Osteocyte (in vitro differentiated cells): ENCODE measurements around the gene POLA1. TPM values are rescaled to one million over a fixed set of nuclear protein-coding genes. Genes with fewer than 3 reads are reported as not detected.
A peak's percentile ranks its signal among the peaks of the same experiment; 100 is the strongest.

Experiments
- DNase-seq: peaks from one replicate; pipeline ENCODE4 v3.0.0; 2021; ENCODE audit warnings: mixed read lengths; ENCODE audit not compliant: unreplicated experiment; ENCODE audit errors: extremely low spot score
- H3K27ac Mint-ChIP-seq: one replicate; pipeline ENCODE4 v1.8.0; 2021; ENCODE audit warnings: mild to moderate bottlenecking, mixed read lengths; ENCODE audit not compliant: unreplicated experiment
- H3K27me3 Mint-ChIP-seq: one replicate; pipeline ENCODE4 v1.8.0; 2021; ENCODE audit warnings: mixed read lengths; ENCODE audit not compliant: unreplicated experiment
- H3K36me3 Mint-ChIP-seq: one replicate; pipeline ENCODE4 v1.8.0; 2021; ENCODE audit warnings: mixed read lengths; ENCODE audit not compliant: unreplicated experiment
- H3K4me1 Mint-ChIP-seq: one replicate; pipeline ENCODE4 v1.8.0; 2021; ENCODE audit warnings: mixed read lengths; ENCODE audit not compliant: unreplicated experiment
- H3K4me3 Mint-ChIP-seq: one replicate; pipeline ENCODE4 v1.8.0; 2021; ENCODE audit warnings: mild to moderate bottlenecking, moderate library complexity, mixed read lengths; ENCODE audit not compliant: unreplicated experiment
- H3K9me3 Mint-ChIP-seq: one replicate; pipeline ENCODE4 v1.8.0; 2021; ENCODE audit warnings: mixed read lengths; ENCODE audit not compliant: unreplicated experiment
- total RNA-seq: library from RNA; stranded (reverse); gene quantifications from 2 replicates; pipeline ENCODE4 v1.2.1, GENCODE V29; 2021
- TF ChIP-seq, protein P1 (sequence below): fragments of 200-600 bp; sonication (generic); IDR thresholded peaks from 2 replicates; pipeline ENCODE4 v1.5.0; 2021; ENCODE audit warnings: antibody characterized with exemption, mild to moderate bottlenecking, moderate library complexity

POLA1 gene
- total RNA-seq, 1 donor from 2014 or later = 17.3 TPM

DNA sequence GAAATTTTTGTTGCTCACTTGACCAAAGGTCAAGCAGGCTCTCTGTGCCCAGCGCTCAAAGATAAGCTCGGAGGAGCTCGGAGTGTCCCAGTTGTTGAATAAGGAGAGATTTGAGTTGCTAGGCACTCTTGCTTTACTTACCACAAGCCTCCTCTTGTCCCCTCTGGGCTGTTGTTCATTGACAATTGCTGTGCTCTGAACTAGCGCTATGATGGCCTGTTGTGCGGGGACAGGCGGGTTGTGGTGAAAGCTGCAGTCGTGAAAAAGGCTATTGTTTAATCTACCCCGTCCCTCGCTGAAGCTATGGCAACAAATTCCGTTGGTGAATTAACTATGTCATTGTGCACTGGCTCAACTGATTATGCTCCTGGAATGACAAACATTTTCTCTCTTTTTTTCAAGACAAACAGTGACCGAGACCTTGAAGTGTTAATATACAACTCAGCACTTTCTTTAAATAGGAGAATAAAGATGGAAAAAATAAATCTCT is 21.0 kb upstream of the POLA1 start:
- H3K36me3 Mint-ChIP-seq = no peaks in the 10 kb centered on the region
- no peaks in the 10 kb centered on the region for H3K4me1 Mint-ChIP-seq
- DNase-seq = no peak
- peaks cover 17% of the 10 kb centered on the region for H3K27me3 Mint-ChIP-seq
- H3K9me3 Mint-ChIP-seq = no peaks in the 10 kb centered on the region
- no peak overlapping the region for H3K4me3 Mint-ChIP-seq
- no peak overlapping the region for H3K27ac Mint-ChIP-seq
- TF ChIP-seq, protein P1, sequence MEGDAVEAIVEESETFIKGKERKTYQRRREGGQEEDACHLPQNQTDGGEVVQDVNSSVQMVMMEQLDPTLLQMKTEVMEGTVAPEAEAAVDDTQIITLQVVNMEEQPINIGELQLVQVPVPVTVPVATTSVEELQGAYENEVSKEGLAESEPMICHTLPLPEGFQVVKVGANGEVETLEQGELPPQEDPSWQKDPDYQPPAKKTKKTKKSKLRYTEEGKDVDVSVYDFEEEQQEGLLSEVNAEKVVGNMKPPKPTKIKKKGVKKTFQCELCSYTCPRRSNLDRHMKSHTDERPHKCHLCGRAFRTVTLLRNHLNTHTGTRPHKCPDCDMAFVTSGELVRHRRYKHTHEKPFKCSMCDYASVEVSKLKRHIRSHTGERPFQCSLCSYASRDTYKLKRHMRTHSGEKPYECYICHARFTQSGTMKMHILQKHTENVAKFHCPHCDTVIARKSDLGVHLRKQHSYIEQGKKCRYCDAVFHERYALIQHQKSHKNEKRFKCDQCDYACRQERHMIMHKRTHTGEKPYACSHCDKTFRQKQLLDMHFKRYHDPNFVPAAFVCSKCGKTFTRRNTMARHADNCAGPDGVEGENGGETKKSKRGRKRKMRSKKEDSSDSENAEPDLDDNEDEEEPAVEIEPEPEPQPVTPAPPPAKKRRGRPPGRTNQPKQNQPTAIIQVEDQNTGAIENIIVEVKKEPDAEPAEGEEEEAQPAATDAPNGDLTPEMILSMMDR = no peak

DNA sequence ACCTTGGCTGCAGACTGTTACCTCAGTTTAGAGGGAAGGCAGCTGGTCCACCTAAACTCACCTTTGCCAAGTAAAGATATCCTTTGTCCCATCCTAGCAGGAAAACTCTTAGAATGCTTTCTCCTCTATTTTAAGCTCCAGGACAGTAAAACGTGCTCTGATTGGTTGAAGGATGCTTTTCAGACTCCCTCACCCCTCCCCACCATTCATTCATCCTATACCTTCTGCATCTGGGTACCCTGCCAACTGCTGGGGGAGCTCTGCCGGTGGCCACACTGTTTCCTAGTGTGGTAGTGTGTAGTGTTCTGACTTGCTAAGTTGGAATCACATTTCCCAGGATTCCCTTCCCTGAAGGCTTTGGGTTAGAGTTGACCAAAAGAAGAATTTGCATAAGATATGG is 20.3 kb upstream of the POLA1 start:
- no peak overlapping the region for H3K27ac Mint-ChIP-seq
- TF ChIP-seq, protein P1 = no peak
- no peaks in the 10 kb centered on the region for H3K9me3 Mint-ChIP-seq
- H3K27me3 Mint-ChIP-seq = peaks cover 13% of the 10 kb centered on the region
- no peak for DNase-seq
- no peaks in the 10 kb centered on the region for H3K36me3 Mint-ChIP-seq
- H3K4me3 Mint-ChIP-seq = no peak overlapping the region
- no peaks in the 10 kb centered on the region for H3K4me1 Mint-ChIP-seq

GRCh38 chrX:24676403-24677024 is 17.2 kb upstream of the POLA1 start:
- H3K36me3 Mint-ChIP-seq = no peaks in the 10 kb centered on the region
- H3K4me1 Mint-ChIP-seq = no peaks in the 10 kb centered on the region
- DNase-seq = no peak
- peaks cover 23% of the 10 kb centered on the region for H3K27me3 Mint-ChIP-seq
- TF ChIP-seq, protein P1 = peak; percentile 72
- H3K4me3 Mint-ChIP-seq = no peak overlapping the region
- H3K9me3 Mint-ChIP-seq = no peaks in the 10 kb centered on the region
- H3K27ac Mint-ChIP-seq = no peak overlapping the region

DNA sequence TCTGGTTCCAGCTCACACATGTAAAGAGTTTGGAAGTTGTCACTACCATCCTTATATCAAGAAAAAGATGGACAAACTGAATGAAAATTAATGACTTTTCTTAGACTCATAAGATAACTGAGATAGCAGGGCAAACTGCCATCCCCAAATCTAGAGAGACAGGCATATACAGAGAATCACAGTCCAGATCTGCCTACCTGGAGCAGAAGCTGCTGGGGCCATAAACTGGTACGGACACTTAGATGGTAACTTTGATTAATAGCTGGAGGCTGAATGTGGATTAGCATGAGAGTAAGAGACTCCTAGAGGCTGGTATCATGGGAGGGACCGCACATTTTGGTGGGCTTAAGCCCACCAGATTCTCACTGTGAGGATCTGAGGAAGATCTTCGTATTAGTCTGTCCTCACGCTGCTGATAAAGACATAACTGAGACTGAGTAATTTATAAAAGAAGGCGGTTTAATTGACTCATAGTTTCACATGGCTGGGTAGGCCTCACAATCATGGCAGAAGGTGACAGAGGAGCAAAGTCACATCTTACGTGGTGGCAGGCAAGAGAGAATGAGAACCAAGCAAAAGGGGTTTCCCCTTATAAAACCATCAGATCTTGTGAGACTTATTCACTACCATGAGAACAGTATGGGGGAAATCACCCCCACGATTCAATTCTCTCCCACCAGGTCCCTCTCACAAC is 10.8 kb upstream of the POLA1 start:
- Mint-ChIP-seq H3K27me3 (peaks cover 47% of the 10 kb centered on the region), H3K4me3 (no peak overlapping the region), H3K36me3 (no peaks in the 10 kb centered on the region), H3K9me3 (peaks cover 6% of the 10 kb centered on the region), H3K27ac (no peak overlapping the region), H3K4me1 (no peaks in the 10 kb centered on the region)
- no peak for DNase-seq
- TF ChIP-seq, protein P1 = no peak

DNA sequence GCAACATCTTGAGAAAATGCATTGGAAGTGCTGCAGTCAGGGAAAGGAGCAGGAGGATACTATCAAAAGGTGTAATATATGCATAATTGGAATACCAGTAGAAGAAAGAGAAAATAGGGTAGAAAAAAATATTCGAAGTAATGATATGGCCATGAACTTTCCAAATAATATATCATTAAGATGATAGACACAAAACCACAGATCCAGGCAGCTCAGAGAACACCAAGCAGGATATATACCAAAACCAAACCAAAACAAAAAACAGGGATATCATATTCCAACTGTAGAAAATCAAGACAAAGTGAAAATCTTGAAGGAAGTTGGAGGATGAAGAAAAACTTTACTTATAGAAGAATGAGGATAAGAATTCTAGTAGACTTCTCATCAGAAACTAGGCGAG is 9.7 kb upstream of the POLA1 start:
- TF ChIP-seq, protein P1 = no peak
- Mint-ChIP-seq H3K4me3 (no peak overlapping the region), H3K27ac (no peak overlapping the region), H3K36me3 (no peaks in the 10 kb centered on the region), H3K4me1 (no peaks in the 10 kb centered on the region), H3K27me3 (peaks cover 50% of the 10 kb centered on the region), H3K9me3 (peaks cover 6% of the 10 kb centered on the region)
- DNase-seq = no peak
